A549 (cell line): Measurements from ENCODE around the gene PITPNM1. TPM values are rescaled to one million over a fixed set of nuclear protein-coding genes. Genes with fewer than 3 reads are reported as not detected.
A peak's percentile ranks its signal among the peaks of the same experiment; 100 is the strongest.
"Not testable (repeated sequence)": the region's sequence is repeated elsewhere in the genome, so short reads cannot be mapped to it uniquely, and the experiment has no call there.

Experiments
- ATAC-seq, 2 experiments: fragments of 200-7000 bp in 1 of 2; fragments of >200 bp in 1 of 2; cut with Nextera tagmentation in 1 of 2; cut with Tn5 transposase in 1 of 2; 3 replicates each; pipeline versions ENCODE4 v1.8.0 to v1.9.1; 2018 to 2020; ENCODE audit warnings: mild to moderate bottlenecking in 1 of 2, moderate library complexity in 1 of 2
- CTCF ChIA-PET: fragments of 300-600 bp; sonication (Branson Sonifier 250); formaldehyde crosslinking; extraction: SDS; loops from one replicate; lab custom pipeline; 2021; ENCODE audit warnings: antibody characterized with exemption, inconsistent platforms; lab: Yijun Ruan, JAX
- POLR2A ChIA-PET: fragments of 350-600 bp; formaldehyde crosslinking; extraction: SDS; loops from one replicate; lab custom pipeline; 2021; ENCODE audit warnings: antibody characterized with exemption, inconsistent platforms; lab: Yijun Ruan, JAX
- DNase-seq, 2 experiments: peaks; one replicate each; pipeline versions ENCODE4 v3.0.0 to v3.0.0-alpha.2; 2011 to 2016; ENCODE audit warnings: low read depth in 1 of 2, low spot score in 1 of 2
- FAIRE-seq: peaks from 2 replicates; lab custom pipeline; 2011; peaks lifted over from hg19 to GRCh38; lab: Jason Lieb, UNC
- H3K27ac ChIP-seq, 2 experiments: fragments of >200 bp; sonication (Bioruptor Twin); formaldehyde crosslinking; 3 replicates each; pipeline ENCODE4 v1.5.1; 2016 to 2017
- H3K4me1 ChIP-seq: fragments of >200 bp; sonication (Bioruptor Twin); formaldehyde crosslinking; 3 replicates; pipeline ENCODE4 v1.6.1; 2016
- H3K4me2 ChIP-seq: fragments of >200 bp; sonication (Bioruptor Twin); formaldehyde crosslinking; 3 replicates; pipeline ENCODE4 v1.6.1; 2016
- H3K4me3 ChIP-seq: fragments of >200 bp; sonication (Bioruptor Twin); formaldehyde crosslinking; 3 replicates; pipeline ENCODE4 v1.5.1; 2016
- H3K9me3 ChIP-seq: fragments of >200 bp; sonication (Bioruptor Twin); formaldehyde crosslinking; 3 replicates; pipeline ENCODE4 v1.6.1; 2016
- CEBPB ChIP-seq, 2 experiments: fragments of >200 bp in 1 of 2; sonication (Bioruptor Twin) in 1 of 2; formaldehyde crosslinking in 1 of 2; IDR thresholded peaks; 2 replicates each; pipeline ENCODE4 v1.6.1; 2012 to 2016
- CHD4 ChIP-seq: fragments of 200-600 bp; sonication (generic); IDR thresholded peaks from 2 replicates; pipeline ENCODE4 v1.6.1; 2016; ENCODE audit warnings: antibody characterized with exemption, mild to moderate bottlenecking, borderline replicate concordance
- E2F6 ChIP-seq: IDR thresholded peaks from 2 replicates; pipeline ENCODE4 v1.6.1; 2012; ENCODE audit warnings: low read depth, borderline replicate concordance
- EHMT2 ChIP-seq: fragments of 200-600 bp; sonication (generic); IDR thresholded peaks from 2 replicates; pipeline ENCODE4 v1.6.1; 2016; ENCODE audit warnings: antibody characterized with exemption, low read depth, mild to moderate bottlenecking, moderate library complexity
- FOSB ChIP-seq: fragments of 250-450 bp; sonication (Bioruptor Pico); IDR thresholded peaks from 2 replicates; pipeline ENCODE4 v1.5.0; 2020; ENCODE audit warnings: mild to moderate bottlenecking, moderate library complexity
- FOSL2 ChIP-seq, 2 experiments: fragments of 450-650 bp in 1 of 2; fragments of >200 bp in 1 of 2; sonication (Bioruptor Twin) in 1 of 2; formaldehyde crosslinking; IDR thresholded peaks; 2 replicates each; pipeline versions ENCODE4 v1.5.0 to v1.6.1; 2016 to 2020; ENCODE audit warnings: mild to moderate bottlenecking in 1 of 2, moderate library complexity in 1 of 2
- GATA3 ChIP-seq: IDR thresholded peaks from 2 replicates; pipeline ENCODE4 v1.6.1; 2012; ENCODE audit warnings: borderline replicate concordance
- HDAC2 ChIP-seq: fragments of 200-600 bp; sonication (generic); IDR thresholded peaks from 2 replicates; pipeline ENCODE4 v1.6.1; 2016
- HOXB5 ChIP-seq: fragments of 250-450 bp; sonication (Bioruptor Pico); IDR thresholded peaks from 2 replicates; pipeline ENCODE4 v1.5.0; 2020; ENCODE audit warnings: mild to moderate bottlenecking, moderate library complexity
- JUN ChIP-seq, 2 experiments: fragments of >200 bp; sonication (Bioruptor Twin); formaldehyde crosslinking; IDR thresholded peaks; 2 replicates in 1 of 2; 3 replicates in 1 of 2; pipeline ENCODE4 v1.6.1; 2016 to 2017
- KDM1A ChIP-seq: fragments of 200-600 bp; sonication (generic); IDR thresholded peaks from 2 replicates; pipeline ENCODE4 v1.6.1; 2016; ENCODE audit warnings: low read depth, mild to moderate bottlenecking
- MAFK ChIP-seq: fragments of 450-650 bp; IDR thresholded peaks from 2 replicates; pipeline ENCODE4 v1.6.1; 2014; ENCODE audit not compliant: partially characterized antibody
- MAZ ChIP-seq: fragments of 150-350 bp; IDR thresholded peaks from 2 replicates; pipeline ENCODE4 v1.6.1; 2014; ENCODE audit warnings: antibody characterized with exemption, low read depth, low read length, borderline replicate concordance
- PHF8 ChIP-seq: fragments of 200-600 bp; sonication (generic); IDR thresholded peaks from 2 replicates; pipeline ENCODE4 v1.6.1; 2016; ENCODE audit warnings: low read depth, mild to moderate bottlenecking, antibody characterized with exemption, moderate library complexity, borderline replicate concordance
- POLR2A ChIP-seq: IDR thresholded peaks from 2 replicates; pipeline ENCODE4 v1.6.1; 2012; ENCODE audit warnings: mild to moderate bottlenecking, low read length
- SREBF2 ChIP-seq: fragments of 450-650 bp; IDR thresholded peaks from 2 replicates; pipeline ENCODE4 v1.6.1; 2014; ENCODE audit warnings: mild to moderate bottlenecking, moderate library complexity
- TP53 ChIP-seq: fragments of 250-450 bp; sonication (Bioruptor Pico); IDR thresholded peaks from 2 replicates; pipeline ENCODE4 v1.5.0; 2021; ENCODE audit warnings: mild to moderate bottlenecking, moderate library complexity
- ZFP36 ChIP-seq: fragments of 450-650 bp; IDR thresholded peaks from 2 replicates; pipeline ENCODE4 v1.6.1; 2014; ENCODE audit warnings: borderline replicate concordance; ENCODE audit not compliant: partially characterized antibody
- WGBS: methylation state at CpG from one replicate; pipeline ENCODE4 v1.1.6; 2017; ENCODE audit errors: missing lambda C conversion rate; 5-methylcytosine and 5-hydroxymethylcytosine counted together
- polyA plus RNA-seq, 4 experiments: library from polyadenylated mRNA; depleted of rRNA in 3 of 4; stranded (reverse); fragments of >200 nt; fragmentation: RNase III in 1 of 4; extraction: RNeasy Plus Mini Kit Qiagen cat#74134 plus additional on column Dnase treatment in 1 of 4; gene quantifications; 2 replicates in 3 of 4; 3 replicates in 1 of 4; pipeline ENCODE4 v1.2.3, GENCODE V29; 2011 to 2017

PITPNM1 gene
- polyA plus RNA-seq, 2 of the 4 experiments (the other 2 are of a cell fraction), result 14.2 to 42.0 TPM

GRCh38 chr11:67466962-67467771 lies 38.0 kb downstream of the PITPNM1 start:
- CTCF ChIA-PET, result interaction anchor here (0.5 to 5.4 kb wide), 9 partner anchors 9 to 868 kb away, joined by 3 to 22 read pairs (median 10); partner anchors contain the start of gene PPP1CA
- POLR2A ChIA-PET, result interaction anchor here (0.5 to 1.2 kb wide), 4 partner anchors 14 to 116 kb away, joined by 3 to 5 read pairs (median 3); partner anchors contain the start of genes AIP, GSTP1 and PPP1CA
- Histone ChIP-seq H3K9me3 (no peaks in the 10 kb centered on the region), H3K4me1 (peaks cover 38% of the 10 kb centered on the region), H3K27ac (peak overlapping the region in 1 of 2 experiments; percentile 99; a peak in 3 of 6 replicates)
- ATAC-seq, result no peak
- WGBS, result 86% methylated on average over 11 of the region's 11 CpGs
- TF ChIP-seq GATA3, result no peak
- no peak for TF ChIP-seq HDAC2
- TF ChIP-seq CHD4, result 0 out of 2 replicates have a peak, but pooled peaks have one; percentile 21
- TF ChIP-seq JUN (IDR thresholded peaks at IDR 0.05), result 0 out of 5 replicates have a peak, but pooled peaks of 1 of the 2 experiments have one; percentile 24
- peak; percentile 55; the same call in 1 of the 2 replicates for TF ChIP-seq KDM1A
- TF ChIP-seq POLR2A, result peak; percentile 15
- no peak for TF ChIP-seq SREBF2
- no peak for TF ChIP-seq TP53
- TF ChIP-seq MAFK, result no peak
- no peak for TF ChIP-seq E2F6
- TF ChIP-seq, all 56 proteins: peak for 4
- no peak for DNase-seq
- no peak for FAIRE-seq
- no peak overlapping the region for H3K4me3 ChIP-seq
- peak overlapping the region; percentile 82; the same call in 2 of the 3 replicates for H3K4me2 ChIP-seq

GRCh38 chr11:67466367-67466766 lies 38.8 kb downstream of the PITPNM1 start:
- FAIRE-seq (no peak), ATAC-seq (no peak), DNase-seq (no peak)
- no peak overlapping the region for H3K4me2 ChIP-seq
- POLR2A ChIA-PET, result interaction anchor here (1.2 to 1.6 kb wide), 3 partner anchors 17 to 39 kb away, joined by 3 to 4 read pairs (median 3); partner anchors contain the start of gene AIP
- H3K4me1 ChIP-seq, result peaks cover 38% of the 10 kb centered on the region
- CTCF ChIA-PET, result interaction anchor here (1.8 to 5.4 kb wide), 3 partner anchors 14 to 121 kb away, joined by 4 to 22 read pairs (median 10); no protein-coding TSS in a partner anchor
- TF ChIP-seq ZFP36 (no peak), HOXB5 (CRISPR knock-in tag) (no peak), SREBF2 (no peak), FOSB (CRISPR knock-in tag) (no peak), CEBPB (IDR thresholded peaks at IDR 0.05) (no peak), PHF8 (no peak), POLR2A (no peak), GATA3 (no peak), EHMT2 (no peak), HDAC2 (no peak), MAZ (no peak)
- peak overlapping the region in 1 of 2 experiments; percentile 99; a peak in 3 of 6 replicates for H3K27ac ChIP-seq
- WGBS, result 90% methylated on average over 5 of the region's 5 CpGs
- H3K4me3 ChIP-seq, result no peak overlapping the region
- H3K9me3 ChIP-seq, result no peaks in the 10 kb centered on the region

- ChIA-PET CTCF (interaction anchor here (0.8 to 1.8 kb wide), 4 partner anchors 24 to 120 kb away, joined by 3 to 4 read pairs (median 4); partner anchors contain the start of gene PPP1CA), POLR2A (interaction anchor here (0.9 to 1.7 kb wide), 4 partner anchors 11 to 64 kb away, joined by 3 to 5 read pairs (median 4); partner anchors contain the start of gene PPP1CA)
- not testable (repeated sequence) for ATAC-seq; FAIRE-seq; H3K9me3 ChIP-seq; TF ChIP-seq FOSL2 (IDR thresholded peaks at IDR 0.05)
- TF ChIP-seq FOSL2 (CRISPR knock-in tag; IDR thresholded peaks at IDR 0.05), result peak; percentile 44
- peak overlapping the region; percentile 73 for H3K4me3 ChIP-seq
- H3K4me2 ChIP-seq, result peak overlapping the region; percentile 88
- H3K27ac ChIP-seq, result peak overlapping the region; percentile 95 to 99
- 66% methylated on average over 2 of the region's 2 CpGs for WGBS
- H3K4me1 ChIP-seq, result peaks cover 38% of the 10 kb centered on the region
- peak in 1 of 2 experiments; percentile 50 for DNase-seq
Measured at GRCh38 chr11:67465530-67465929, 39.6 kb downstream of the PITPNM1 start.
